Subcutaneous abdominal adipose tissue (tissue), 5 donors: Measurements from ENCODE around the gene CETP.
"Not testable (repeated sequence)": the region's sequence is repeated elsewhere in the genome, so short reads cannot be mapped to it uniquely, and the experiment has no call there.

Experiments
- H3K27ac ChIP-seq: one replicate; pipeline ENCODE4 v1.7.0; 2013; ENCODE audit warnings: low read depth, mild to moderate bottlenecking, inconsistent platforms, low read length, moderate library complexity
- H3K27me3 ChIP-seq, 5 donors: one replicate each; pipeline ENCODE4 v1.7.0; 2013; ENCODE audit warnings: low read length in 5 of 5, inconsistent platforms in 1 of 5; ENCODE audit not compliant: control insufficient read depth in 5 of 5, insufficient read depth in 4 of 5
- H3K36me3 ChIP-seq, 5 donors: one replicate each; pipeline ENCODE4 v1.7.0; 2013; ENCODE audit warnings: low read length in 5 of 5; ENCODE audit not compliant: control insufficient read depth in 5 of 5, insufficient read depth in 5 of 5
- H3K4me1 ChIP-seq, 5 donors: one replicate each; pipeline ENCODE4 v1.7.0; 2013; ENCODE audit warnings: low read length in 5 of 5, mild to moderate bottlenecking in 3 of 5, moderate library complexity in 1 of 5; ENCODE audit not compliant: control insufficient read depth in 5 of 5, insufficient read depth in 5 of 5
- H3K4me3 ChIP-seq, 5 donors: one replicate each; pipeline ENCODE4 v1.7.0; 2013; ENCODE audit warnings: low read length in 5 of 5, low read depth in 1 of 5
- H3K9ac ChIP-seq, 5 donors: one replicate each; pipeline ENCODE4 v1.7.0; 2013; ENCODE audit warnings: low read length in 5 of 5, mild to moderate bottlenecking in 4 of 5, moderate library complexity in 3 of 5
- H3K9me3 ChIP-seq, 5 donors: one replicate each; pipeline ENCODE4 v1.7.0; 2013; ENCODE audit warnings: low read length in 5 of 5; ENCODE audit not compliant: control insufficient read depth in 5 of 5
- donor health status: healthy.
- donor health status: healthy.
- donor health status: healthy.
- donor health status: healthy.
- donor health status: healthy.

The CETP gene

DNA sequence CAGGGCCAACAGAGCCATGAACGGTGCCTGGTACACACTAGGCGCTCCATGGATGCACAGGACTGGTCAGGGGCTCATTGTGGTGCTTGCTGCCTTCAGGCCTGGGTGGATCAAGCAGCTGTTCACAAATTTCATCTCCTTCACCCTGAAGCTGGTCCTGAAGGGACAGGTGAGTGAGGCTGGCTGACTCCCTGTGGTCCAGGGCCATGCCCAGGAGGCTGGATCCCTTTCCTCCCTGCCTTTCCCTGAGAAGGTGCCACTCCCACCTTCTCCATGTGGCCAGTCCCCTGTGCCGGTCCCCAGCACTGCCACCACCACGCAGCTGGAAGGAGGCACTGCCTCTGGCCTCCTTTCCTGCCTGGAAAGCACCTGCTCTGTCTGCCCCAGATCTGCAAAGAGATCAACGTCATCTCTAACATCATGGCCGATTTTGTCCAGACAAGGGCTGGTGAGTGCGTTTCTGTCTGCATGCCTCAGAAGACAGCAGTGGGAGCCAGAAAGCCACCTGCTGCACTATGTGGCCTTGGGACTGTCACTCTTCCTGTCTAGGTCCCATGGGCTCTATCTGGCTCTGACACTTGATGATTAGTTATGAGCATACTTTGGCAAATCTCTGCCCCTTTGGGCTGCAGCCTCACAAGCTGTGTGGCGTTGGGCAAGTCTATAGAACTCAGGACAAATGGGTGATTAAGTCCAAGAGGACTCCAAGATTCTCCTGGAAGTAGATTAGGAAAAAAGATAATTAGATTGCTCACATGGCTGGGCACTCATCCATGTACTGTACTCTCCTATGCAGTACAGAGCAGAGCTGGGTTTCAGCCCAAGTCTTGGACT, 9.4 kb downstream of the CETP start:
- H3K9me3 ChIP-seq: no peaks in the 10 kb centered on the region
- no peak overlapping the region for H3K4me3 ChIP-seq
- peaks cover 2 to 24% (median 5%) of the 10 kb centered on the region in 5 donors for H3K4me1 ChIP-seq
- no peak overlapping the region for H3K27ac ChIP-seq
- H3K27me3 ChIP-seq: no peaks in the 10 kb centered on the region
- H3K36me3 ChIP-seq: no peaks in the 10 kb centered on the region
- no peak overlapping the region for H3K9ac ChIP-seq

DNA sequence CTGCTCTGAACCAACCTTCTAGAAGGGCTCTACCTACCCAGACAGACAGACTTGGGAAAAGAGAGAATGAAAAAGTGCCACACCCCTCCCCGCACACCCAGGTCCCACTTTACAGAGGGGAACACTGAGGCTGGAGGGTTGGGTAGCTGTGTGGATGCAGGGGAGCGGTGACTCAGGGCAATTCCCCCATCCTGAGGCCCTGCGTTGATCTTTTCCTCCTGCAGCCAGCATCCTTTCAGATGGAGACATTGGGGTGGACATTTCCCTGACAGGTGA, 10.0 kb downstream of the CETP start:
- Histone ChIP-seq H3K4me3 (no peak overlapping the region), H3K4me1 (peaks cover 0 to 20% (median 3%) of the 10 kb centered on the region in 5 donors), H3K9ac (no peak overlapping the region), H3K27me3 (no peaks in the 10 kb centered on the region), H3K27ac (no peak overlapping the region), H3K36me3 (no peaks in the 10 kb centered on the region), H3K9me3 (no peaks in the 10 kb centered on the region)

DNA sequence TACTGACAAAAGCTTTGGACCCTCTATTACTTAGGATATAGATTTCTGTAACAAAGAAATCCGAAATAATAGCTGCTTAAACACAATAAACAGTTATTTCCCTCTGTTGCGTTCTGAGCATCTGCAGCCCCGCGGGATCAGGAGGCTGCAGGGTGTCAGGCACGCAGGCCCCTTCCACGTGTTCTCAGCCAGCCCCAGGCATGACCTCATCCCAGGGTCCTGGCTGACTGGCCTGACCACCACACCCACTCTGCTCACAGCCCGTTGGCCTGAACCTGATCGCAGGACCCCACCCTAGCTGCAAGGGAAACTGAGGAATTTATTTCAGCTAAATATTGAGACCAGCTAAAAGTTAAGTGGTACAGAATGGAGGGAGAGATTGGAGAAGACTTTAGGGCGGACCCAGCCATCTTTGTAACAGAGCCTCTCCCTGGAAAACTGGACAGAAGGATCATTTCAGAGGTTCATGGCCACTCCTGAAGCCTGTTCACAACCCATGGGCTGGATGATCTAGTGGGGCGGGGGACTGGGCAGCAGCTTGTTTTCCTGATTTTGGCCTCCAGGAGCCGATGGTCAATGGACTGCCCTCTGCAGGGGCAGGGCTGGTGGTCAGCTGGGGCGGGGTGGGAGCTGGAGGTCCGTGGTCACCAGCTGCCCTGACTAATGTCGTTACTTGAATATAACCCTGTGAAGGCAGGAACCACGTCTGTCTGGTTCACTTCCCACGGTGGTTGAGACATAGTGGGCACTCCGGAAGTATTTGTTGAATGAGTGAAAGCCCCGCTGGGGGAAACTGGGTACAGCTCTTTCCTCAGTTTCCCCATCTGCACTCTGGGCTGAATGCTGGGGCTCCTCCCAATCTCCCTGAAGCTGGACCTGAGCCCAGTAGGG, 10.9 kb downstream of the CETP start:
- Histone ChIP-seq H3K27me3 (no peaks in the 10 kb centered on the region), H3K36me3 (no peaks in the 10 kb centered on the region), H3K27ac (no peak overlapping the region), H3K4me1 (peaks cover 0 to 18% (median 3%) of the 10 kb centered on the region in 5 donors), H3K9ac (no peak overlapping the region), H3K4me3 (no peak overlapping the region), H3K9me3 (no peaks in the 10 kb centered on the region)

DNA sequence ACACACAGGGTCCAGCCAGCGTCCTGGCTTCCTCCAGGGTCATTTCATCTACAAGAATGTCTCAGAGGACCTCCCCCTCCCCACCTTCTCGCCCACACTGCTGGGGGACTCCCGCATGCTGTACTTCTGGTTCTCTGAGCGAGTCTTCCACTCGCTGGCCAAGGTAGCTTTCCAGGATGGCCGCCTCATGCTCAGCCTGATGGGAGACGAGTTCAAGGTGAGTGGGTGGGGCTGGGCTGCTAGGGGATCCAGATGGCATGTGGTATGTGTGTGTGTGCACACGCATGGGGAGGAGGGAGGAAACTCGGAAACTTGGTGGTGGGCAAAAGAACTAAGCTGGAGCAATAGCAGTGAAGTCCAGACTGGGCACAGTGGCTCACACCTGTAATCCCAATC, 11.5 kb downstream of the CETP start:
- H3K36me3 ChIP-seq: peaks cover 0 to 2% (median 0%) of the 10 kb centered on the region in 5 donors
- H3K9ac ChIP-seq: no peak overlapping the region
- no peaks in the 10 kb centered on the region for H3K9me3 ChIP-seq
- peaks cover 0 to 16% (median 3%) of the 10 kb centered on the region in 5 donors for H3K4me1 ChIP-seq
- H3K4me3 ChIP-seq: no peak overlapping the region
- H3K27ac ChIP-seq: no peak overlapping the region
- H3K27me3 ChIP-seq: no peaks in the 10 kb centered on the region

DNA sequence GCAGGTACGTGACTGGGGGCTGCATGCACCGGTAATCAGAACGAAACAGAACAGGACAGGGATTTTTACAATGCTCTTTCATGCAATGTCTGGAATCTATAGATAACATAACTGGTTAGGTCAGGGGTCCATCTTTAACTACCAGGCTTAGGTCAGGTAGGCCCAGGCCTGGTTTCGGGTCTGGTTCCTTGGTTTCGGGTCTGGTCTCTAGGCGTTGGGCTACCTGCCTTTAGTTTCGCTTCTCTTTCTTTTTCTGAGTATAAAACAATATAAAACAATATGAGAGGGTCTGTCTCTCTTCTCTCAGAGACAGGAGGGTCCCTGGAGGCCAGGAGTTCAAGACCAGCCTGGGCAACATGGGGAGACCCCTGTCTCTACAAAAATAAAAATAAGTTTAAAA, 12.1 kb downstream of the CETP start:
- H3K4me3 ChIP-seq, H3K27me3 ChIP-seq, H3K27ac ChIP-seq, H3K36me3 ChIP-seq, H3K9me3 ChIP-seq, H3K9ac ChIP-seq: not testable (repeated sequence)
- peaks cover 0 to 16% (median 3%) of the 10 kb centered on the region in 5 donors for H3K4me1 ChIP-seq

DNA sequence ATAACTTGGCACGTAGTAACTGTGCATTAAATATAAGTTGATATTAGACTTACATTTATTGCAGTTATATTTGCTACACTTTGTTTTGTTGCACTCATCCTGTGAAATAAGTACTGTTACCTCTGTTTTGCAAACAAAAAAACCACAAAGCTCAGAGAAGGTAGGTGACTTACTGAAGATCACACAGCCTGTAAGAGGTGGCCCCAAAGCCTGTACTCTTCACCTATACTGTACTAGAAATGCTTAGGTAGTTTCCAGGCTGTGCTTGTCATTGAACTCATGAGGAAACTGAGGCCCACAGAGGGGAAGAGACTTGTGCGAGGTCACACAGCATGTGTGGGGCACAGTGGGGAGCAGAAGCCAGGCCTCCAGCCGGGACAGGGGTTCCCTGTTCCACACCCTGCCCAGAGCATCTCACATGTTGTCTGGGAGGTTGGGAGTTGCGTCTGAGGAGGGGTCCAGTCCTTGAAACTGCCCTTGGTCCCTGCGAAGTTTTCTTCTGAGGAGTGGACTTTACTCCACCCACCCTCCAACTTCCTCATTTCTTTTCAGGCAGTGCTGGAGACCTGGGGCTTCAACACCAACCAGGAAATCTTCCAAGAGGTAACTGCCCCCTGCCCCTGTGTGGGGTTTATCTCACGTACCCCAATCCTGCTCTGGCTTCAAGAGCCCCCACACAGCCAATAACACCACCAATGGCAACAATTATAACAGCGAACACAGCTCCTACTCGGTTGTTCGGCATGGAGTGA, 13.0 kb downstream of the CETP start:
- Histone ChIP-seq H3K27ac (no peak overlapping the region), H3K4me1 (peaks cover 0 to 16% (median 3%) of the 10 kb centered on the region in 5 donors), H3K4me3 (no peak overlapping the region), H3K9me3 (no peaks in the 10 kb centered on the region), H3K36me3 (peaks cover 0 to 2% (median 0%) of the 10 kb centered on the region in 5 donors), H3K27me3 (no peaks in the 10 kb centered on the region), H3K9ac (no peak overlapping the region)

DNA sequence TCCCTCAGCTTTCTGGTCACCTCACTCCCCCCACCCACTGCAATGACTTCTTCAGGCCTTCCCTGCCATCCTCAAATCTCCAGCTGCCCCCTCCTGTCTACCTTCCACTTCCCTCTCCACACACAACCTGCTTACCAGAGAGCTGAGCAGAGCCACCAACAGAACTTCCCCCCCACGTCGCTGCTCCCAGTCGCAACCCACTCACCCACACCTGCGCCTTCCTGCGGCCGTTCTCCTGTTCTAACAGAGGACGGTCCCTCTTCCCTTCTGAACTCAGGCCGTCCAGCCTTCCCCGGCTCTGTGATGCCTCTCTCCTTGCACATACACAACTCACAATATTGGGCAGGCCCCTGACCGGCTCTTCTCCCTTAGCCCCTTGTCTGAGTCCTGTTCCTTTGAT, 14.0 kb downstream of the CETP start:
- Histone ChIP-seq H3K27ac (no peak overlapping the region), H3K9ac (no peak overlapping the region), H3K36me3 (peaks cover 0 to 2% (median 0%) of the 10 kb centered on the region in 5 donors), H3K4me1 (peaks cover 0 to 16% (median 3%) of the 10 kb centered on the region in 5 donors), H3K27me3 (no peaks in the 10 kb centered on the region), H3K4me3 (no peak overlapping the region), H3K9me3 (no peaks in the 10 kb centered on the region)

DNA sequence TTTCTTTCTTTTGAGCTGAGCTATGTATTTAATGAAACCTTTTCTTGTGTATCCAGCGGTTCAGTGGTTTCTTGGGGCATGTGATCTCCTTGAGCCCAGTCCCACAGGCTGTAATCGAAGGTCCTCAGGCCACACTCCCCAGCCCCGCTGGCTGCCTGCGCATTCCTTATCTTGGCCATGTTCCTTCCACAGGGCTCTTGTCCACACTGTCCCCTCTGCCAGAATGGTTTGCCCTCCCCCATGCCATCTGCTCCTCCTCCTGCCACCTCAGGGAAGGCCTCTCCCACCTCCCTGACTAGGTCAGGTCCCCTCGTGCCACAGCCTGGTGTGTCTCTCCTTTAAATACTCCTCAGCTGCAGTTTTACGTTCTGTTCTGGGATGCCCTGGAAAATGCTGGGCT, 15.5 kb downstream of the CETP start:
- H3K4me1 ChIP-seq: peaks cover 0 to 6% (median 0%) of the 10 kb centered on the region in 5 donors
- no peaks in the 10 kb centered on the region for H3K9me3 ChIP-seq
- no peak overlapping the region for H3K9ac ChIP-seq
- no peak overlapping the region for H3K27ac ChIP-seq
- no peak overlapping the region for H3K4me3 ChIP-seq
- no peaks in the 10 kb centered on the region for H3K27me3 ChIP-seq
- peaks cover 0 to 8% (median 4%) of the 10 kb centered on the region in 5 donors for H3K36me3 ChIP-seq

DNA sequence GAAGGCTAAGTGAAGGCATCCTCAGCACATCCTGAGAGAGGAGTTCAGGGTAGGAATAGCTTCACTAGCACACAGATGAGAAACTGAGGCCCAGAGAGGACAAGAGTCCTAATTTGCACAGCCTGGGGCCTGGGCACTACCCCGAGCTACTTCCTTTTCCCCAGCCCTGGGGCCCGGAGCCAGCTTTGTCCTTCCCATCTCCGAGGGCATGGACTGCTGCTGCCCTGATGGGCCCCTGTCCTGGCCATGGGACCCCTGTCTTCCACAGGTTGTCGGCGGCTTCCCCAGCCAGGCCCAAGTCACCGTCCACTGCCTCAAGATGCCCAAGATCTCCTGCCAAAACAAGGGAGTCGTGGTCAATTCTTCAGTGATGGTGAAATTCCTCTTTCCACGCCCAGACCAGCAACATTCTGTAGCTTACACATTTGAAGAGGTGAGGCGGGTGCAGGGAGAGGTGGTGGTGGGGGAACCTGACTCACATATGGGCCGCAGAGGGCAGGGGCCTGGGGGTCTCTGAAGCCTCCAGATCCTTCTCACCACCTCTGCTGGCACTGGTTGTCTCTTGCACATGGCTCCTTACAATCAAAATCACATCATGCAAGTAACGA, 16.2 kb downstream of the CETP start:
- no peak overlapping the region for H3K27ac ChIP-seq

More for the DNA sequence above, 16.2 kb downstream of the CETP start:
- Histone ChIP-seq H3K9me3 (no peaks in the 10 kb centered on the region), H3K9ac (no peak overlapping the region), H3K4me3 (no peak overlapping the region), H3K4me1 (peaks cover 0 to 6% (median 0%) of the 10 kb centered on the region in 5 donors), H3K36me3 (peaks cover 0 to 8% (median 4%) of the 10 kb centered on the region in 5 donors), H3K27me3 (no peaks in the 10 kb centered on the region)
